PC-9 (cell line): ENCODE data around the gene ZNF428. TPM values are rescaled to one million over a fixed set of nuclear protein-coding genes. Genes with fewer than 3 reads are reported as not detected.

Experiments
- BruUV-seq: library from RNA; stranded (reverse); fragments of 400-500 nt; replicated peaks from 2 replicates; lab custom pipeline; 2021; lab: Mats Ljungman, UMichigan
- CTCF ChIA-PET: fragments of 300-600 bp; sonication (Branson Sonifier 250); formaldehyde crosslinking; loops from one replicate; lab custom pipeline; 2022; ENCODE audit warnings: antibody characterized with exemption; lab: Charles Lee
- POLR2A ChIA-PET: fragments of 300-600 bp; sonication (Branson Sonifier 250); formaldehyde crosslinking; loops from one replicate; lab custom pipeline; 2022; ENCODE audit warnings: antibody characterized with exemption; ENCODE audit not compliant: unreplicated experiment; lab: Charles Lee
- DNase-seq, 2 experiments: peaks; one replicate each; pipeline versions ENCODE4 v3.0.0 to v3.0.0-alpha.2; 2015 to 2022; ENCODE audit warnings: mixed read lengths in 1 of 2
- H2AFZ ChIP-seq: fragments of 200-600 bp; sonication (generic); 2 replicates; pipeline ENCODE4 v1.8.1; 2017; ENCODE audit warnings: antibody characterized with exemption
- H3F3A ChIP-seq: fragments of 200-600 bp; sonication (generic); 2 replicates; pipeline ENCODE4 v1.8.1; 2017; ENCODE audit warnings: antibody characterized with exemption, mild to moderate bottlenecking, low read depth; ENCODE audit not compliant: insufficient read depth
- H3K27ac ChIP-seq: fragments of 200-600 bp; sonication (generic); 2 replicates; pipeline ENCODE4 v1.6.1; 2016; ENCODE audit warnings: mixed run types
- H3K27me3 ChIP-seq: fragments of 200-600 bp; sonication (generic); 2 replicates; pipeline ENCODE4 v1.6.1; 2016; ENCODE audit warnings: low read depth, mixed run types; ENCODE audit not compliant: insufficient read depth
- H3K36me3 ChIP-seq: fragments of 200-600 bp; sonication (generic); 2 replicates; pipeline ENCODE4 v1.6.1; 2016; ENCODE audit warnings: low read depth, mixed run types
- H3K4me1 ChIP-seq: fragments of 200-600 bp; sonication (generic); replicated peaks from 2 replicates; pipeline ENCODE4 v1.6.1; 2016; ENCODE audit warnings: mixed run types; ENCODE audit not compliant: insufficient read depth
- H3K4me2 ChIP-seq: fragments of 200-600 bp; sonication (generic); 2 replicates; pipeline ENCODE4 v1.6.1; 2017; ENCODE audit warnings: mixed run types
- H3K4me3 ChIP-seq: fragments of 200-600 bp; sonication (generic); 2 replicates; pipeline ENCODE4 v1.6.1; 2016; ENCODE audit warnings: mixed run types
- H3K79me2 ChIP-seq: fragments of 200-600 bp; sonication (generic); 2 replicates; pipeline ENCODE4 v1.6.1; 2017; ENCODE audit warnings: low read depth, mixed run types
- H3K9me2 ChIP-seq: fragments of 200-600 bp; sonication (generic); 2 replicates; pipeline ENCODE4 v1.8.1; 2017; ENCODE audit warnings: mild to moderate bottlenecking; ENCODE audit not compliant: insufficient read depth
- H3K9me3 ChIP-seq: fragments of 200-600 bp; sonication (generic); 2 replicates; pipeline ENCODE4 v1.8.1; 2016; ENCODE audit warnings: low read depth; ENCODE audit not compliant: insufficient read depth
- H4K20me1 ChIP-seq: fragments of 200-600 bp; sonication (generic); 2 replicates; pipeline ENCODE4 v1.8.1; 2017; ENCODE audit not compliant: insufficient read depth
- EZH2 ChIP-seq: fragments of 200-600 bp; sonication (generic); IDR thresholded peaks from 2 replicates; pipeline ENCODE4 v1.8.0; 2017; ENCODE audit warnings: antibody characterized with exemption, low read depth
- intact Hi-C: fragments of 100-400 bp; cut with micrococcal nuclease; formaldehyde crosslinking; loops from one replicate; pipeline ENCODE4 v1.10.0; 2022; ENCODE audit not compliant: unreplicated experiment
- total RNA-seq: library from RNA; stranded (reverse); gene quantifications from 2 replicates; pipeline ENCODE4 v1.2.3, GENCODE V29; 2021
- TF ChIP-seq, protein P1 (sequence below): fragments of 200-600 bp; sonication (generic); conservative IDR thresholded peaks from 2 replicates; pipeline ENCODE4 v1.6.1; 2017; ENCODE audit warnings: mixed run types, antibody characterized with exemption, mild to moderate bottlenecking, moderate library complexity

ZNF428 gene
- total RNA-seq, 1 experiment from 2014 or later = 46.6 TPM

DNA sequence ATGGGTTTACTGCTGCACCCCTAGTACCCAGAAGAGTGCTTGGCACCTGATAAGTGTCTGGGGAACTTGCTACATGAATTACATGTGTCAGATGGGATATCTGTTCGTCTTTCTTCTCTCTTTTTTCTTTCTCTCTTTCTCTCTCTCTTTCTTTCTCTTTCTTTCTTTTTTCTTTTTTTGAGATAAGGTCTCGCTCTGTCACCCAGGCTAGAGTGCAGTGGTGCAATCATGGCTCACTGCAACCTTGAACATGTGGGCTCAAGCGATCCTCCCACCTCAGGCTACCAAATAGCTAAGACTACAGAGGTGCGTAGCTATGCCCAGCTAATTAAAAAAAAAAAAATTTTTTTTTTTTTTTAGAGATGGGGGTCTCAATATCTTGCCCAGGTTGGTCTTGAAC is 14.1 kb upstream of the ZNF428 start:
- no peak overlapping the region for H3K4me3 ChIP-seq
- intact Hi-C loops = no loop called here
- H3K79me2 ChIP-seq = no peaks in the 10 kb centered on the region
- ChIA-PET POLR2A (interaction anchor here (0.6 kb wide), 1 partner anchor 35 kb away, joined by 4 read pairs; no protein-coding TSS in a partner anchor), CTCF (no interaction called here)
- no peak overlapping the region for H2AFZ ChIP-seq
- no peak for DNase-seq
- H3F3A ChIP-seq = 0 out of 2 replicates have a peak, but pooled peaks cover 11% of the 10 kb centered on the region
- BruUV-seq = no TSS peak
- no peak overlapping the region for H3K4me2 ChIP-seq
- peaks cover under 1% of the 10 kb centered on the region; the same call in 1 of the 2 replicates for H3K4me1 ChIP-seq
- no peaks in the 10 kb centered on the region for H3K9me3 ChIP-seq
- no peaks in the 10 kb centered on the region for H3K36me3 ChIP-seq
- no peak overlapping the region for H3K27ac ChIP-seq
- no peaks in the 10 kb centered on the region for H3K9me2 ChIP-seq
- H4K20me1 ChIP-seq = no peaks in the 10 kb centered on the region
- no peaks in the 10 kb centered on the region for H3K27me3 ChIP-seq
- TF ChIP-seq, protein P1, sequence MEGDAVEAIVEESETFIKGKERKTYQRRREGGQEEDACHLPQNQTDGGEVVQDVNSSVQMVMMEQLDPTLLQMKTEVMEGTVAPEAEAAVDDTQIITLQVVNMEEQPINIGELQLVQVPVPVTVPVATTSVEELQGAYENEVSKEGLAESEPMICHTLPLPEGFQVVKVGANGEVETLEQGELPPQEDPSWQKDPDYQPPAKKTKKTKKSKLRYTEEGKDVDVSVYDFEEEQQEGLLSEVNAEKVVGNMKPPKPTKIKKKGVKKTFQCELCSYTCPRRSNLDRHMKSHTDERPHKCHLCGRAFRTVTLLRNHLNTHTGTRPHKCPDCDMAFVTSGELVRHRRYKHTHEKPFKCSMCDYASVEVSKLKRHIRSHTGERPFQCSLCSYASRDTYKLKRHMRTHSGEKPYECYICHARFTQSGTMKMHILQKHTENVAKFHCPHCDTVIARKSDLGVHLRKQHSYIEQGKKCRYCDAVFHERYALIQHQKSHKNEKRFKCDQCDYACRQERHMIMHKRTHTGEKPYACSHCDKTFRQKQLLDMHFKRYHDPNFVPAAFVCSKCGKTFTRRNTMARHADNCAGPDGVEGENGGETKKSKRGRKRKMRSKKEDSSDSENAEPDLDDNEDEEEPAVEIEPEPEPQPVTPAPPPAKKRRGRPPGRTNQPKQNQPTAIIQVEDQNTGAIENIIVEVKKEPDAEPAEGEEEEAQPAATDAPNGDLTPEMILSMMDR = no peak
- TF ChIP-seq EZH2 = no peak

DNA sequence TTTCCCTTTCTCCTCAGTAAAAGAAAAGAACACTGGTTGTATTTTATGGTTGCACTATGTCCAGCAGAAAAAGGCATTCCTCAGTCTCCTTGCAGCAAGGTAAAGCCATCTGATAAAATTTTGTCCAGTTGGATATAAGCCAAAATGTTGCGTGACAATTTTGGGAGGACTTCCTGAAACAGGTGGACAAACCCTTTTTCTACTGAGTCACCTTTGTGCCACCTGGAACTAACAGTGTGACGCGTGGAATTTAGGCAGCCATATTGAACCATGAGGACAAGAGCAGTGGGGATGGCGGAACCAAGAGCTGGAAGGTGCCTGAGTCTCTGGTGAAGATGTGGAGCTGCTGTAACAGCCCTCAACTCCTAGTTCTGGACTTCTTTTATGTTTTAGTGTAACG is 12.1 kb upstream of the ZNF428 start:
- no TSS peak for BruUV-seq
- intact Hi-C loops = no loop called here
- H2AFZ ChIP-seq = no peak overlapping the region
- no peaks in the 10 kb centered on the region for H3K9me3 ChIP-seq
- DNase-seq = peak in 1 of 2 experiments; percentile 50
- no peaks in the 10 kb centered on the region for H3K27me3 ChIP-seq
- H3K4me2 ChIP-seq = no peak overlapping the region
- H3K36me3 ChIP-seq = no peaks in the 10 kb centered on the region
- no peaks in the 10 kb centered on the region for H3F3A ChIP-seq
- TF ChIP-seq, protein P1 = no peak
- no peak for TF ChIP-seq EZH2
- POLR2A ChIA-PET = no interaction called here
- H3K4me3 ChIP-seq = no peak overlapping the region
- H4K20me1 ChIP-seq = no peaks in the 10 kb centered on the region
- CTCF ChIA-PET = no interaction called here
- no peaks in the 10 kb centered on the region; the same call in 1 of the 2 replicates for H3K4me1 ChIP-seq
- no peak overlapping the region for H3K27ac ChIP-seq
- H3K79me2 ChIP-seq = no peaks in the 10 kb centered on the region
- H3K9me2 ChIP-seq = no peaks in the 10 kb centered on the region

DNA sequence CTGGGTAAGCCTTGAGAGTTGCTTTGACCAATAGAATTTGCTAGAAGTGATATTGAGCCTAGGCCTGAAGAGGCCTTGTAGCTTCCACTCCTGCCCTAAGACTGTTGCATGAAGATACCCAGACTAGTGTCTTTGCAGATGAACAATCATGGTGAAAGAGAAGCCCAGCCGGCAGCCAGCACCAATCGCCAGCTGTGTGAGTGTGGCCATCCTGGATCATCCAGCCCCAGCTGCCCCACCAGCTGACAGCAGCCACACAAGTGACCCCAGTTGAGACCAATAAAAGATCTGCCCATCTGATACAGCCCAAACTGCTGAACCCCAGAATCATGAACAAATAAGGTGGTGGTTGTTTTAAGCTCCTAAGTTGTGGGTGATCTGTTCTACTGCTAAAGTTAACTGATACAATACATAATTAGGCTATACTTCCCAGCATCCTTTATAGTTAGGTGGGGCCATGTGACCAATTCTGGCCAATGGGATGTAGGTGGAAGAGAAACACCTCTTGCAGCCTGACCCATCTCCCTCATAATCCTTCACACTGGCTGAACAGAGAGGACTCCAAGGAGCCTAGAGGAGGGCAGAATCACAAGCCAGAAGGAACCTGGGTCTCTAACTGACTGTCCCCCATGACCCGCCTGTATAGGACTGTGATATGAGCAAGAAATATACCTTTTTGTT is 9.4 kb upstream of the ZNF428 start:
- H3K4me3 ChIP-seq = no peak overlapping the region
- no peaks in the 10 kb centered on the region for H3K36me3 ChIP-seq
- H3K9me2 ChIP-seq = no peaks in the 10 kb centered on the region
- no peaks in the 10 kb centered on the region for H3K27me3 ChIP-seq
- no peak overlapping the region for H3K4me2 ChIP-seq
- TF ChIP-seq EZH2 = no peak
- TF ChIP-seq, protein P1 = no peak
- H3K4me1 ChIP-seq = no peaks in the 10 kb centered on the region
- intact Hi-C loops = no loop called here
- peaks cover 6% of the 10 kb centered on the region; the same call in 1 of the 2 replicates for H3F3A ChIP-seq
- no peak overlapping the region for H2AFZ ChIP-seq
- no peak for DNase-seq
- H3K9me3 ChIP-seq = no peaks in the 10 kb centered on the region
- ChIA-PET CTCF (no interaction called here), POLR2A (no interaction called here)
- H3K27ac ChIP-seq = no peak overlapping the region
- no peaks in the 10 kb centered on the region for H3K79me2 ChIP-seq
- no peaks in the 10 kb centered on the region for H4K20me1 ChIP-seq
- BruUV-seq = no TSS peak
